IMR-90 (cell line): ENCODE measurements around the gene CHST8. TPM values are rescaled to one million over a fixed set of nuclear protein-coding genes. Genes with fewer than 3 reads are reported as not detected.

Source experiments
- ATAC-seq: fragments of 200-7000 bp; cut with Tn5 transposase; 2 replicates; pipeline ENCODE4 v1.9.1; 2020; ENCODE audit warnings: low read depth, mild to moderate bottlenecking, moderate library complexity
- BruUV-seq: library from RNA; stranded (reverse); fragments of 400-500 nt; replicated peaks from 2 replicates; lab custom pipeline; 2021; lab: Mats Ljungman, UMichigan
- CTCF ChIA-PET: fragments of 300-600 bp; formaldehyde crosslinking; extraction: SDS; loops from one replicate; lab custom pipeline; 2021; ENCODE audit warnings: antibody characterized with exemption; lab: Yijun Ruan, JAX
- POLR2A ChIA-PET: fragments of 300-600 bp; sonication (Branson Sonifier 250); formaldehyde crosslinking; loops from one replicate; lab custom pipeline; 2022; ENCODE audit warnings: antibody characterized with exemption; ENCODE audit not compliant: unreplicated experiment; lab: Charles Lee
- DNase-seq: peaks from one replicate; pipeline ENCODE4 v3.0.0; 2013
- H2AFZ ChIP-seq: replicated peaks from 2 replicates; pipeline ENCODE3; 2013; ENCODE audit warnings: low read length, mild to moderate bottlenecking; ENCODE audit not compliant: poor library complexity
- H2AK5ac ChIP-seq: 2 replicates; pipeline ENCODE4 v1.6.1; 2013; ENCODE audit warnings: low read depth, low read length, inconsistent platforms
- H2AK9ac ChIP-seq: replicated peaks from 2 replicates; pipeline ENCODE3; 2013; ENCODE audit warnings: mild to moderate bottlenecking, low read depth, low read length, moderate library complexity; ENCODE audit not compliant: poor library complexity
- H2BK120ac ChIP-seq: 2 replicates; pipeline ENCODE4 v1.6.1; 2013; ENCODE audit warnings: low read depth, low read length, inconsistent platforms
- H2BK15ac ChIP-seq: 3 replicates; pipeline ENCODE4 v1.6.1; 2013; ENCODE audit warnings: low read depth, low read length, inconsistent platforms
- H2BK20ac ChIP-seq: 2 replicates; pipeline ENCODE4 v1.6.1; 2013; ENCODE audit warnings: low read depth, mild to moderate bottlenecking, inconsistent platforms, low read length, moderate library complexity
- H2BK5ac ChIP-seq: 2 replicates; pipeline ENCODE4 v1.6.1; 2013; ENCODE audit warnings: mild to moderate bottlenecking, low read depth, low read length, inconsistent platforms; ENCODE audit not compliant: poor library complexity, severe bottlenecking
- H3K14ac ChIP-seq: replicated peaks from 2 replicates; pipeline ENCODE4 v1.6.1; 2013; ENCODE audit warnings: low read depth, low read length, inconsistent platforms
- H3K18ac ChIP-seq: 2 replicates; pipeline ENCODE4 v1.6.1; 2013; ENCODE audit warnings: low read depth, low read length, control low read depth
- H3K23ac ChIP-seq: 2 replicates; pipeline ENCODE4 v1.6.1; 2013; ENCODE audit warnings: low read depth, low read length, inconsistent platforms
- H3K27ac ChIP-seq: 2 replicates; pipeline ENCODE4 v1.5.1; 2013; ENCODE audit warnings: mild to moderate bottlenecking, control low read depth, low read length; ENCODE audit not compliant: insufficient read depth
- H3K27me3 ChIP-seq: 2 replicates; pipeline ENCODE4 v1.6.1; 2013; ENCODE audit warnings: low read length; ENCODE audit not compliant: control insufficient read depth, insufficient read depth
- H3K36me3 ChIP-seq: 2 replicates; pipeline ENCODE4 v1.6.1; 2013; ENCODE audit warnings: low read length, mixed read lengths; ENCODE audit not compliant: control insufficient read depth, insufficient read depth
- H3K4ac ChIP-seq: 2 replicates; pipeline ENCODE4 v1.6.1; 2013; ENCODE audit warnings: low read depth, low read length, inconsistent platforms
- H3K4me1 ChIP-seq: 2 replicates; pipeline ENCODE4 v1.6.1; 2013; ENCODE audit warnings: low read length, mixed read lengths; ENCODE audit not compliant: control insufficient read depth, insufficient read depth
- H3K4me2 ChIP-seq: 2 replicates; pipeline ENCODE4 v1.6.1; 2013; ENCODE audit warnings: low read depth, mild to moderate bottlenecking, control low read depth, low read length, moderate library complexity
- H3K4me3 ChIP-seq: 2 replicates; pipeline ENCODE4 v1.5.1; 2013; ENCODE audit warnings: low read depth, mild to moderate bottlenecking, control low read depth, low read length, moderate library complexity; ENCODE audit not compliant: insufficient read depth
- H3K56ac ChIP-seq: 2 replicates; pipeline ENCODE4 v1.6.1; 2013; ENCODE audit warnings: low read length, inconsistent platforms; ENCODE audit not compliant: insufficient read depth; ENCODE audit errors: extremely low read depth
- H3K79me1 ChIP-seq, 2 experiments: 2 replicates each; pipeline ENCODE4 v1.6.1; 2013; ENCODE audit warnings: low read length in 2 of 2, inconsistent platforms in 1 of 2, low read depth in 1 of 2
- H3K9ac ChIP-seq: 2 replicates; pipeline ENCODE4 v1.6.1; 2013; ENCODE audit warnings: low read depth, low read length, control low read depth
- H3K9me1 ChIP-seq: 2 replicates; pipeline ENCODE4 v1.6.1; 2013; ENCODE audit warnings: low read length, inconsistent platforms; ENCODE audit not compliant: insufficient read depth
- H3K9me3 ChIP-seq: 2 replicates; pipeline ENCODE4 v1.6.1; 2013; ENCODE audit warnings: low read length; ENCODE audit not compliant: control insufficient read depth, insufficient read depth
- H4K20me1 ChIP-seq: 2 replicates; pipeline ENCODE4 v1.6.1; 2013; ENCODE audit warnings: low read length, inconsistent platforms; ENCODE audit not compliant: insufficient read depth
- H4K5ac ChIP-seq: 2 replicates; pipeline ENCODE4 v1.6.1; 2013; ENCODE audit warnings: mild to moderate bottlenecking, low read depth, low read length, control low read depth
- H4K8ac ChIP-seq, 2 experiments: 2 replicates each; pipeline ENCODE4 v1.6.1; 2013; ENCODE audit warnings: low read depth in 2 of 2, low read length in 2 of 2, control low read depth in 1 of 2, inconsistent platforms in 1 of 2
- H4K91ac ChIP-seq: 2 replicates; pipeline ENCODE4 v1.6.1; 2013; ENCODE audit warnings: low read depth, low read length, inconsistent platforms; ENCODE audit not compliant: insufficient read depth
- FOS ChIP-seq: fragments of 150-350 bp; IDR thresholded peaks from 2 replicates; pipeline ENCODE4 v1.6.1; 2016; ENCODE audit warnings: low read depth, low read length
- MXI1 ChIP-seq: IDR thresholded peaks from 2 replicates; pipeline ENCODE4 v1.6.1; 2012; ENCODE audit warnings: low read depth, mild to moderate bottlenecking, low read length, moderate library complexity, borderline replicate concordance
- RAD21 ChIP-seq: IDR thresholded peaks from 2 replicates; pipeline ENCODE4 v1.6.1; 2012; ENCODE audit warnings: low read length, improper control_type of control experiment
- WGBS, 2 experiments: methylation state at CpG; one replicate each; pipeline versions ENCODE4 v1.1.5 to v1.1.7; 2013; ENCODE audit warnings: missing lambda C conversion rate in 2 of 2; ENCODE audit not compliant: insufficient read length in 1 of 2; ENCODE audit errors: extremely low coverage in 2 of 2; 5-methylcytosine and 5-hydroxymethylcytosine counted together
- dilution Hi-C: fragments of 300-500 bp; cut with HindIII; formaldehyde crosslinking; loops from one replicate; pipeline ENCODE4 v1.14.3; 2018; ENCODE audit warnings: low sequenced_read_pairs; ENCODE audit not compliant: unreplicated experiment
- in situ Hi-C: fragments of 300-500 bp; cut with MboI; formaldehyde crosslinking; loops from 3 replicates; pipeline ENCODE4 v1.14.3; 2019; ENCODE audit warnings: low sequenced_read_pairs, inconsistent platforms, mixed read lengths
- intact Hi-C: fragments of 100-400 bp; cut with micrococcal nuclease; formaldehyde crosslinking; loops from 2 replicates; pipeline ENCODE4 v1.10.0; 2022
- polyA plus RNA-seq, 3 experiments: library from polyadenylated mRNA; depleted of rRNA; stranded (reverse); fragments of >200 nt; gene quantifications; 2 replicates each; pipeline ENCODE4 v1.2.3, GENCODE V29; 2012; ENCODE audit warnings: low replicate concordance in 1 of 3
- total RNA-seq: library from RNA; depleted of rRNA; stranded (reverse); fragments of >200 nt; gene quantifications from 2 replicates; pipeline ENCODE4 v1.2.3, GENCODE V29; 2012
- TF ChIP-seq, protein P1 (sequence below): fragments of 150-350 bp; IDR thresholded peaks from 2 replicates; pipeline ENCODE4 v1.6.1; 2016; ENCODE audit warnings: low read depth, mild to moderate bottlenecking, low read length, moderate library complexity, borderline replicate concordance
- TF ChIP-seq, protein P2 (sequence below): conservative IDR thresholded peaks from 2 replicates; pipeline ENCODE4 v1.5.1; 2012; ENCODE audit warnings: mild to moderate bottlenecking, low read depth, low read length, improper control_type of control experiment
- TF ChIP-seq, protein P3 (sequence below): fragments of 150-350 bp; IDR thresholded peaks from 2 replicates; pipeline ENCODE4 v1.6.1; 2017; ENCODE audit warnings: mild to moderate bottlenecking, antibody characterized with exemption, low read length, low read depth

CHST8 gene
- total and polyA plus RNA-seq, 2 of the 4 experiments (the other 2 are of a cell fraction) = not detected

DNA sequence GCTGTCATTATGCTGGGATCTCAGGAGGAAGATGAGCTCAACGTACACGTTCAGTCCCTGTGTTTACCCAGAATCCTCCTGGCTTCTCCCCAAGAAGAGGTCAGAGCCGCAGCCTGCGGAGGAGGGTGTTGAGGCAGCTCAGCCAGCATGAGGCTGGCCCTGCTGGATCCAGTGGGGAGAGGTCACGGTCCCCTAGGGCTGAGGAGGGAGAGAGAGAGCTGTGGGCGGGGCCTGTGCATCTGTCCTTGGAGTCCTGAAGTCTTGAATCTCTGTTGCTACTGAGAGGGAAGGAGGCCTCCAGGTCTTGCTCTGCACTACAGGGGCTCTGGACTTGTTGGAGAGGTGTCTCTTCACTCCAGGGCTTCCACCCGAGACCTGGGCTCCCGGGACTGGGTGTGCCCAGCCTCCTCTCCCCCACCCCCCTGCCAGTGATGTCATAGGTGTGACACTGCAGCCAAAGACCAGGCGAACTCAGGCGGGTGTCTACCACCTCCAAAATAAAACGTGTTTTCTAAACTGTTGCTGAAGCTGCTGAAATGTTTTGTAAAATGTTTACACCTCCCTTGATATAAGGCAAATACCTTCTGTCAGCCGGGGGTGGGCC lies 97.0 kb downstream of the CHST8 start:
- dilution Hi-C loops = no loop called here
- CTCF ChIA-PET = no interaction called here

More for the DNA sequence above, 97.0 kb downstream of the CHST8 start:
- Histone ChIP-seq H2AK5ac (no peak overlapping the region), H4K20me1 (no peaks in the 10 kb centered on the region), H3K4me1 (no peaks in the 10 kb centered on the region), H3K9me3 (no peaks in the 10 kb centered on the region), H3K9ac (no peak overlapping the region), H3K9me1 (no peaks in the 10 kb centered on the region; the same call in 1 of the 2 replicates), H2AFZ (no peak overlapping the region), H4K8ac (no peak overlapping the region), H3K18ac (no peak overlapping the region), H2BK5ac (no peak overlapping the region), H3K36me3 (no peaks in the 10 kb centered on the region), H3K4me3 (no peak overlapping the region), H3K4me2 (no peak overlapping the region), H3K79me1 (no peaks in the 10 kb centered on the region), H4K91ac (no peak overlapping the region), H3K23ac (no peak overlapping the region), H2BK120ac (no peak overlapping the region), H2AK9ac (no peak overlapping the region), H3K27me3 (no peaks in the 10 kb centered on the region), H4K5ac (no peak overlapping the region), H2BK20ac (no peak overlapping the region), H3K27ac (no peak overlapping the region), H3K56ac (no peak overlapping the region), H3K14ac (no peak overlapping the region), H2BK15ac (no peak overlapping the region), H3K4ac (no peak overlapping the region)
- no peak for DNase-seq
- POLR2A ChIA-PET = interaction anchor here (0.6 kb wide), 1 partner anchor 292 kb away, joined by 4 read pairs; no protein-coding TSS in a partner anchor
- intact Hi-C loops = no loop called here
- 40% methylated on average over 3 of the region's 12 CpGs; no CpG with 5 or more reads in 1 of the 2 experiments for WGBS, 2 experiments
- ATAC-seq = no peak
- TF ChIP-seq, protein P1, sequence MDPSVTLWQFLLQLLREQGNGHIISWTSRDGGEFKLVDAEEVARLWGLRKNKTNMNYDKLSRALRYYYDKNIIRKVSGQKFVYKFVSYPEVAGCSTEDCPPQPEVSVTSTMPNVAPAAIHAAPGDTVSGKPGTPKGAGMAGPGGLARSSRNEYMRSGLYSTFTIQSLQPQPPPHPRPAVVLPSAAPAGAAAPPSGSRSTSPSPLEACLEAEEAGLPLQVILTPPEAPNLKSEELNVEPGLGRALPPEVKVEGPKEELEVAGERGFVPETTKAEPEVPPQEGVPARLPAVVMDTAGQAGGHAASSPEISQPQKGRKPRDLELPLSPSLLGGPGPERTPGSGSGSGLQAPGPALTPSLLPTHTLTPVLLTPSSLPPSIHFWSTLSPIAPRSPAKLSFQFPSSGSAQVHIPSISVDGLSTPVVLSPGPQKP = no peak
- TF ChIP-seq, protein P2, sequence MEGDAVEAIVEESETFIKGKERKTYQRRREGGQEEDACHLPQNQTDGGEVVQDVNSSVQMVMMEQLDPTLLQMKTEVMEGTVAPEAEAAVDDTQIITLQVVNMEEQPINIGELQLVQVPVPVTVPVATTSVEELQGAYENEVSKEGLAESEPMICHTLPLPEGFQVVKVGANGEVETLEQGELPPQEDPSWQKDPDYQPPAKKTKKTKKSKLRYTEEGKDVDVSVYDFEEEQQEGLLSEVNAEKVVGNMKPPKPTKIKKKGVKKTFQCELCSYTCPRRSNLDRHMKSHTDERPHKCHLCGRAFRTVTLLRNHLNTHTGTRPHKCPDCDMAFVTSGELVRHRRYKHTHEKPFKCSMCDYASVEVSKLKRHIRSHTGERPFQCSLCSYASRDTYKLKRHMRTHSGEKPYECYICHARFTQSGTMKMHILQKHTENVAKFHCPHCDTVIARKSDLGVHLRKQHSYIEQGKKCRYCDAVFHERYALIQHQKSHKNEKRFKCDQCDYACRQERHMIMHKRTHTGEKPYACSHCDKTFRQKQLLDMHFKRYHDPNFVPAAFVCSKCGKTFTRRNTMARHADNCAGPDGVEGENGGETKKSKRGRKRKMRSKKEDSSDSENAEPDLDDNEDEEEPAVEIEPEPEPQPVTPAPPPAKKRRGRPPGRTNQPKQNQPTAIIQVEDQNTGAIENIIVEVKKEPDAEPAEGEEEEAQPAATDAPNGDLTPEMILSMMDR = no peak
- TF ChIP-seq FOS (no peak), MXI1 (no peak), RAD21 (no peak)
- TF ChIP-seq, protein P3, sequence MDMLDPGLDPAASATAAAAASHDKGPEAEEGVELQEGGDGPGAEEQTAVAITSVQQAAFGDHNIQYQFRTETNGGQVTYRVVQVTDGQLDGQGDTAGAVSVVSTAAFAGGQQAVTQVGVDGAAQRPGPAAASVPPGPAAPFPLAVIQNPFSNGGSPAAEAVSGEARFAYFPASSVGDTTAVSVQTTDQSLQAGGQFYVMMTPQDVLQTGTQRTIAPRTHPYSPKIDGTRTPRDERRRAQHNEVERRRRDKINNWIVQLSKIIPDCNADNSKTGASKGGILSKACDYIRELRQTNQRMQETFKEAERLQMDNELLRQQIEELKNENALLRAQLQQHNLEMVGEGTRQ = no peak
- BruUV-seq = no TSS peak
- in situ Hi-C loops = no loop called here
